DMS79 (cell line): ENCODE data around the gene SOX21.

Source experiments
- DNase-seq: peaks from one replicate; lab custom pipeline; 2025; lab: John Stamatoyannopoulos, UW

SOX21 gene

GRCh38 chr13:94679614-94680013 is 32.7 kb downstream of the SOX21 start:
- DNase-seq = no peak

GRCh38 chr13:94678845-94679244 is 33.5 kb downstream of the SOX21 start:
- no peak for DNase-seq

GRCh38 chr13:94677799-94678198 is 34.5 kb downstream of the SOX21 start:
- no peak for DNase-seq

GRCh38 chr13:94674609-94675348 is 37.6 kb downstream of the SOX21 start:
- no peak for DNase-seq

GRCh38 chr13:94673851-94674250 is 38.5 kb downstream of the SOX21 start:
- DNase-seq = no peak

- no peak for DNase-seq
Measured at GRCh38 chr13:94672400-94672799, 39.9 kb downstream of the SOX21 start.

- DNase-seq = no peak
Measured at GRCh38 chr13:94667190-94667589, 45.2 kb downstream of the SOX21 start.

GRCh38 chr13:94666065-94666464 is 46.3 kb downstream of the SOX21 start:
- DNase-seq = no peak

- no peak for DNase-seq
Measured at GRCh38 chr13:94664889-94665288, 47.5 kb downstream of the SOX21 start.

GRCh38 chr13:94662274-94662945 is 49.9 kb downstream of the SOX21 start:
- no peak for DNase-seq

GRCh38 chr13:94661406-94661805 is 50.9 kb downstream of the SOX21 start:
- no peak for DNase-seq

GRCh38 chr13:94660695-94661326 is 51.5 kb downstream of the SOX21 start:
- DNase-seq = no peak
